Neural progenitor cell (in vitro differentiated cells): ENCODE results near the gene ZMIZ1.

Experiments used
- CTCF ChIP-seq: fragments of 200-600 bp; sonication (generic); IDR thresholded peaks from 2 replicates; pipeline ENCODE4 v1.5.1; 2017; ENCODE audit warnings: antibody characterized with exemption, mild to moderate bottlenecking
- EZH2 ChIP-seq: fragments of 200-600 bp; sonication (generic); IDR thresholded peaks from 2 replicates; pipeline ENCODE4 v1.6.1; 2017; ENCODE audit warnings: antibody characterized with exemption, mild to moderate bottlenecking, moderate library complexity

- no peak for TF ChIP-seq CTCF
- TF ChIP-seq EZH2 = no peak
Measured at GRCh38 chr10:79055892-79056291, 12.9 kb upstream of the ZMIZ1 start.
